K562 (cell line): ENCODE measurements around the gene COPS4. TPM values are rescaled to one million over a fixed set of nuclear protein-coding genes. Genes with fewer than 3 reads are reported as not detected.

ENCODE experiments used
- CREB1 ChIP-seq, 2 experiments: sonication (generic) in 1 of 2; formaldehyde crosslinking in 1 of 2; IDR thresholded peaks; 2 replicates each; pipeline versions ENCODE4 v1.6.1 to v1.8.0; 2012 to 2022; ENCODE audit warnings: inconsistent platforms in 1 of 2, mild to moderate bottlenecking in 1 of 2, missing genetic modification reagents in 1 of 2, moderate library complexity in 1 of 2
- CREM ChIP-seq: IDR thresholded peaks from 2 replicates; pipeline ENCODE4 v1.6.1; 2014; ENCODE audit warnings: antibody characterized with exemption, low read depth
- DACH1 ChIP-seq: fragments of 450-650 bp; IDR thresholded peaks from 2 replicates; pipeline ENCODE4 v1.6.1; 2018; ENCODE audit not compliant: partially characterized antibody
- KAT8 ChIP-seq: fragments of 450-650 bp; IDR thresholded peaks from 2 replicates; pipeline ENCODE4 v1.6.1; 2016; ENCODE audit warnings: low read depth, mild to moderate bottlenecking
- KLF16 ChIP-seq: IDR thresholded peaks from 2 replicates; pipeline ENCODE4 v1.6.1; 2016; ENCODE audit warnings: antibody characterized with exemption
- PHF21A ChIP-seq: fragments of 450-650 bp; IDR thresholded peaks from 2 replicates; pipeline ENCODE4 v1.6.1; 2017; ENCODE audit warnings: low read depth, borderline replicate concordance
- PHF8 ChIP-seq: fragments of 200-600 bp; sonication (generic); IDR thresholded peaks from 2 replicates; pipeline ENCODE4 v1.6.1; 2012; ENCODE audit warnings: mixed run types, mild to moderate bottlenecking, inconsistent platforms, low read length, moderate library complexity, borderline replicate concordance
- PHTF2 ChIP-seq: fragments of 250-450 bp; sonication (Bioruptor Pico); IDR thresholded peaks from 2 replicates; pipeline ENCODE4 v1.5.0; 2021; ENCODE audit warnings: mild to moderate bottlenecking
- SIN3B ChIP-seq: fragments of 450-650 bp; IDR thresholded peaks from 2 replicates; pipeline ENCODE4 v1.6.1; 2017; ENCODE audit warnings: low read depth, mild to moderate bottlenecking, moderate library complexity
- WHSC1 ChIP-seq: IDR thresholded peaks from one replicate; pipeline ENCODE4 v1.6.1; 2012; ENCODE audit warnings: low read length, control low read depth, inconsistent platforms
- ZBTB8A ChIP-seq: fragments of 450-650 bp; IDR thresholded peaks from 2 replicates; pipeline ENCODE4 v1.6.1; 2018; ENCODE audit warnings: mild to moderate bottlenecking, moderate library complexity; ENCODE audit not compliant: partially characterized antibody
- ZFX ChIP-seq: sonication (generic); formaldehyde crosslinking; IDR thresholded peaks from 2 replicates; pipeline ENCODE4 v1.8.0; 2022; ENCODE audit warnings: mild to moderate bottlenecking, missing genetic modification reagents, moderate library complexity
- ZKSCAN8 ChIP-seq: fragments of 200-800 bp; sonication (Bioruptor generic); IDR thresholded peaks from 2 replicates; pipeline ENCODE4 v1.6.1; 2016; ENCODE audit warnings: missing genetic modification characterization, missing compliant biosample characterization
- ZNF217 ChIP-seq: sonication (generic); formaldehyde crosslinking; IDR thresholded peaks from 2 replicates; pipeline ENCODE4 v1.8.0; 2022; ENCODE audit warnings: mild to moderate bottlenecking, missing genetic modification reagents
- ZNF239 ChIP-seq: fragments of 250-450 bp; sonication (Bioruptor Pico); IDR thresholded peaks from 2 replicates; pipeline ENCODE4 v1.4.0; 2020; ENCODE audit warnings: mild to moderate bottlenecking
- ZNF408 ChIP-seq: fragments of 250-450 bp; sonication (Bioruptor Pico); IDR thresholded peaks from 2 replicates; pipeline ENCODE4 v1.4.0; 2020; ENCODE audit warnings: low read depth, mild to moderate bottlenecking, moderate library complexity
- ZNF551 ChIP-seq: fragments of 250-450 bp; sonication (Bioruptor Pico); IDR thresholded peaks from 2 replicates; pipeline ENCODE4 v1.5.0; 2021; ENCODE audit warnings: mild to moderate bottlenecking, moderate library complexity
- ZNF785 ChIP-seq: fragments of 250-450 bp; sonication (Bioruptor Pico); IDR thresholded peaks from 2 replicates; pipeline ENCODE4 v1.4.0; 2020; ENCODE audit warnings: mild to moderate bottlenecking
- polyA plus RNA-seq, 8 experiments: library from polyadenylated mRNA; depleted of rRNA in 4 of 8; stranded (reverse) in 5 of 8; unstranded in 3 of 8; fragments of >200 nt; fragmentation: Nextera tagmentation in 2 of 8; fragmentation: Illumina TruSeq in 1 of 8; extraction: Ambion mirVana in 2 of 8; extraction: Trizol in 1 of 8; gene quantifications; 2 replicates each; pipeline versions ENCODE4 v1.2.1 to v1.2.3, GENCODE V29; 2011 to 2014; ENCODE audit warnings: inconsistent platforms in 1 of 8, missing spikeins in 1 of 8
- total RNA-seq, 7 experiments: library from RNA; depleted of rRNA in 6 of 7; stranded (reverse); fragments of >200 nt in 6 of 7; fragmentation: Illumina TruSeq in 2 of 7; extraction: Trizol in 2 of 7; gene quantifications; 2 replicates each; pipeline versions ENCODE4 v1.2.1 to v1.2.3, GENCODE V29; 2011 to 2021; ENCODE audit warnings: low replicate concordance in 1 of 7
- TF ChIP-seq, protein P1 (sequence below): sonication (generic); formaldehyde crosslinking; IDR thresholded peaks from 2 replicates; pipeline ENCODE4 v1.8.0; 2022; ENCODE audit warnings: mild to moderate bottlenecking, low read depth, missing genetic modification reagents
- TF ChIP-seq, protein P2 (sequence below): fragments of 250-450 bp; sonication (Bioruptor Pico); IDR thresholded peaks from 2 replicates; pipeline ENCODE4 v1.5.0; 2021; ENCODE audit warnings: mild to moderate bottlenecking, moderate library complexity
- TF ChIP-seq, protein P3 (sequence below): fragments of 450-650 bp; IDR thresholded peaks from 2 replicates; pipeline ENCODE4 v1.6.1; 2017; ENCODE audit warnings: mild to moderate bottlenecking, moderate library complexity
- TF ChIP-seq, protein P4 (sequence below): sonication (generic); formaldehyde crosslinking; IDR thresholded peaks from 2 replicates; pipeline ENCODE4 v1.9.0; 2022; ENCODE audit warnings: mild to moderate bottlenecking, missing genetic modification reagents
- TF ChIP-seq, protein P5 (sequence below): IDR thresholded peaks from 2 replicates; pipeline ENCODE4 v1.6.1; 2011; ENCODE audit not compliant: insufficient read length; ENCODE audit errors: extremely low read depth

The COPS4 gene
- total and polyA plus RNA-seq, 9 of the 15 experiments (the other 6 are each of a cell fraction or from before 2014, with no cell fraction given), result 44.7 to 180 (median 70.9) TPM

DNA sequence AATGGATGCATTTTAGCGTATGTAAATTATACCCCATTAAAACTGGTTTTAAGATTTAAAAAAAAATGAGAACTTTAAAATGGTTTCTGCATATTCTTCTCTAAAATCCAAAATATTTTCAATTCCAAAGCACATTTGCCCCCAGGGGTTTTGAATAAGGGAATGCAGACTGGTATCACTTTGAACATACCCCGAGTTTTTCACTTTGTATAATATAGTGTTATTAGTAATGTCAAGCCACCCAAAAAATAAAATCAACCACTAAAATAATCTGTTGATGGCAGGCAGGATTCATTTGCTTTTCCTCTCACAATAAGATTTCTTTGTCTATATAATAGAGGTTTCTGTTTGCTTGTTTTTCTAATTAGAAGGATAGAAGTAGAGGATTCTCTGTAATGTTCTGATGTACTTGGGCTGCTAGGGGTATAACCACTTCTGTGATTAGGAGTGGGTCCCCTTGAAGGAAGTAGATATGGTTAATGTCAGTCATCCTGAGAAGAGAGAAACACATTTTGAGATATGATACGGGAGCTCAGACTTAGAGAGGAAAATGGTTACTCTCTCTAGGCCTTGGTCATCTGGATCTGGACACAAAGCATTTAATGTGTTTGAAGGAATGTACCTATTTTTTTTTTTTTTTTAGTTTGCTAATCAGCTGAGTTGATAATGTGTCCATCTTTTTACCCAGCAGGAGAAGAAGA, 15.0 kb upstream of the COPS4 start (continued):
- TF ChIP-seq, protein P1, sequence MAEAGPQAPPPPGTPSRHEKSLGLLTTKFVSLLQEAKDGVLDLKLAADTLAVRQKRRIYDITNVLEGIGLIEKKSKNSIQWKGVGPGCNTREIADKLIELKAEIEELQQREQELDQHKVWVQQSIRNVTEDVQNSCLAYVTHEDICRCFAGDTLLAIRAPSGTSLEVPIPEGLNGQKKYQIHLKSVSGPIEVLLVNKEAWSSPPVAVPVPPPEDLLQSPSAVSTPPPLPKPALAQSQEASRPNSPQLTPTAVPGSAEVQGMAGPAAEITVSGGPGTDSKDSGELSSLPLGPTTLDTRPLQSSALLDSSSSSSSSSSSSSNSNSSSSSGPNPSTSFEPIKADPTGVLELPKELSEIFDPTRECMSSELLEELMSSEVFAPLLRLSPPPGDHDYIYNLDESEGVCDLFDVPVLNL, result no peak
- TF ChIP-seq, protein P2, sequence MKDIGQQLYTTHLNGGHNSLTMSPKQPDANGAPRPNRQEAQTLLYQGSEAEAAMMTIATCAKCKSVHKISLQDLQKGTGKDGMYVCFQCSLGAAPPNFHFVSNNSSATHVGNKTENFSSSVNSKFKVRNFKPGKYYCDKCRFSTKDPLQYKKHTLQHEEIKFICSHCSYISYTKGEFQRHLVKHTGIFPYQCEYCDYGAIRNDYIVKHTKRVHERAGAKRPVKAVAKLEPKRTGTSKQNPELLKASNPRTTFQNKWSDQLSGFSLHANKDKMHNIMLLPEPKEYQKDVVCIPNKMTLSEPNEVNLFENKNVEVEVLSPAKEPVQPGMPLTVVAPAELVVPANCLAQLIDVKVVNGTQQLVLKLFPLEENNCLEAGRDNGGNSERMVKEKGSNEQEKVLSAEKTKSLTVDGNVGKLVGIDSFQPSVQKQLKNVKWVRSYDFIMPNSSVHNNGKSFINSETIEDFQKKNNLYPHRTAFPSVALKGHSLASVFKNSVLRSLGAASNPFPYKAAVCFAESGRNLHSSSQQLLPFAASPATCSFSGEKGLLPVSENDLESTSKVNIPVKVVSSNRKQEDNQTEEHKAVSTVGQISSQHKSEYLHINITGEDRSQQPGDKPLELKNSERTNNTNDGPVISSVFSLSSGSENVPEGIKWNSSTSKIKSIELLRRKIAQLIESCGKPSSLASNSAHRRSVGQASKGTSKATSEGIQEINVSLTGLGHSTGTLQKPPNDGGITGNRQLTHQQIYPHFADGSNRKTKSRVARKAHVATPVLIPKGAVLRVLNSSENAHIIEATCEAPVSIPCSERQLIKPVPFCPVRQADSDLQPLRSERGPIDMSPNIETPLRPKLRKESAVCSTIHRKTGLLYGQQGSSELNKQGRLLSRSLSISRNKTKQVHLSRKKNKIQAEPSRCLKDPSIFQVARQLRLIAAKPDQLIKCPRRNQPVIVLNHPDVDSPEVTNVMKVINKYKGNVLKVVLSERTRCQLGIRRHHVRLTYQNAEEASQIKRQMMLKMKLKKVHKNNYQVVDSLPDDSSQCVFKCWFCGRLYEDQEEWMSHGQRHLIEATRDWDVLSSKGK (CRISPR knock-in tag), result no peak
- TF ChIP-seq ZNF217 (CRISPR knock-in tag) (no peak), ZNF408 (CRISPR knock-in tag) (no peak), ZNF785 (CRISPR knock-in tag) (no peak), ZFX (CRISPR knock-in tag) (no peak), ZBTB8A (no peak), ZNF239 (CRISPR knock-in tag) (no peak), CREM (no peak), PHTF2 (CRISPR knock-in tag) (no peak), ZNF551 (CRISPR knock-in tag) (no peak), KLF16 (peak; percentile 73), SIN3B (no peak), DACH1 (no peak), PHF21A (no peak), CREB1 (IDR thresholded peaks at IDR 0.05) (no peak), CREB1 (CRISPR knock-in tag; IDR thresholded peaks at IDR 0.05) (no peak), WHSC1 (no peak), ZKSCAN8 (CRISPR knock-in tag) (no peak), KAT8 (no peak), PHF8 (no peak)
- TF ChIP-seq, protein P3, sequence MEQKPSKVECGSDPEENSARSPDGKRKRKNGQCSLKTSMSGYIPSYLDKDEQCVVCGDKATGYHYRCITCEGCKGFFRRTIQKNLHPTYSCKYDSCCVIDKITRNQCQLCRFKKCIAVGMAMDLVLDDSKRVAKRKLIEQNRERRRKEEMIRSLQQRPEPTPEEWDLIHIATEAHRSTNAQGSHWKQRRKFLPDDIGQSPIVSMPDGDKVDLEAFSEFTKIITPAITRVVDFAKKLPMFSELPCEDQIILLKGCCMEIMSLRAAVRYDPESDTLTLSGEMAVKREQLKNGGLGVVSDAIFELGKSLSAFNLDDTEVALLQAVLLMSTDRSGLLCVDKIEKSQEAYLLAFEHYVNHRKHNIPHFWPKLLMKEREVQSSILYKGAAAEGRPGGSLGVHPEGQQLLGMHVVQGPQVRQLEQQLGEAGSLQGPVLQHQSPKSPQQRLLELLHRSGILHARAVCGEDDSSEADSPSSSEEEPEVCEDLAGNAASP, result no peak
- TF ChIP-seq, protein P4, sequence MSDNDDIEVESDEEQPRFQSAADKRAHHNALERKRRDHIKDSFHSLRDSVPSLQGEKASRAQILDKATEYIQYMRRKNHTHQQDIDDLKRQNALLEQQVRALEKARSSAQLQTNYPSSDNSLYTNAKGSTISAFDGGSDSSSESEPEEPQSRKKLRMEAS (CRISPR knock-in tag), result no peak
- TF ChIP-seq, protein P5, sequence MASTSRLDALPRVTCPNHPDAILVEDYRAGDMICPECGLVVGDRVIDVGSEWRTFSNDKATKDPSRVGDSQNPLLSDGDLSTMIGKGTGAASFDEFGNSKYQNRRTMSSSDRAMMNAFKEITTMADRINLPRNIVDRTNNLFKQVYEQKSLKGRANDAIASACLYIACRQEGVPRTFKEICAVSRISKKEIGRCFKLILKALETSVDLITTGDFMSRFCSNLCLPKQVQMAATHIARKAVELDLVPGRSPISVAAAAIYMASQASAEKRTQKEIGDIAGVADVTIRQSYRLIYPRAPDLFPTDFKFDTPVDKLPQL, result no peak
